Measurements from ENCODE around the gene MPL.
"Not testable (repeated sequence)": the region's sequence is repeated elsewhere in the genome, so short reads cannot be mapped to it uniquely, and the experiment has no call there.

MPL gene

DNA sequence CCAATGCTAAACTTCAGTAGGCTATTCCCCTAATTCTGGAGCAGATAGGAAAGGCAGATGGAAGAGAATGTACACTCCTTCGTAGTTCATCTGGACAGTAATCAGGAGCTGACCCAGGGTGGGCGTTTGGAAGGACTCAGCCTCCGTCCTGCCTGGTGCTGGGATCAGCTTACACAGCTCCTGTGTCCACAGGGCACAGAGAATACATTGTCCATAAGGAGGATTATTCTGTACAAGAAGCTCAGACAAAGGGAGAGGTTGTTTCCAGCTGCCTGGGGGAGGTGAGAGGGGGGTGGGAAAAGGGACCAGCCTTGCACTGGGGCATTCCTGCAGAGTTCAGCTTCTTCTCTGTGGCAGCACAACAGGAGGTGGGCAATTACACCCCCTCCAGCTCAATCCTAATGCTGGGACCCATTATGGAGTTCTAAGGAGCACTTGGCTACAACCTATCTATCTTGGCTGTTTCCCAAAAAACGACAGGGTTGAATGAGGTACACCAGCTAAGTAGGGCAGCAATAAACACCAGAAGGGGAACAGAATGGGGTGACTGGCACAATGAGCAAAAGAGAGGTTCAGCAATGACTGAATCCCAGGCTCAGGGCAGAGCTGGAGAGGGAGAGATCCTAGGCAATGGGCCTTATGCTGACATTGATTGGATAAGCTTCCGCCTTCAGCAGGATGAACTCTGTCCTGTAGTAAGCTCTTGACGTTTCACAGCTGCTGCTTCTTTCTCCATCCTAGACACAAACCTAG, 44.6 kb downstream of the MPL start:
- no peak for DNase-seq

DNA sequence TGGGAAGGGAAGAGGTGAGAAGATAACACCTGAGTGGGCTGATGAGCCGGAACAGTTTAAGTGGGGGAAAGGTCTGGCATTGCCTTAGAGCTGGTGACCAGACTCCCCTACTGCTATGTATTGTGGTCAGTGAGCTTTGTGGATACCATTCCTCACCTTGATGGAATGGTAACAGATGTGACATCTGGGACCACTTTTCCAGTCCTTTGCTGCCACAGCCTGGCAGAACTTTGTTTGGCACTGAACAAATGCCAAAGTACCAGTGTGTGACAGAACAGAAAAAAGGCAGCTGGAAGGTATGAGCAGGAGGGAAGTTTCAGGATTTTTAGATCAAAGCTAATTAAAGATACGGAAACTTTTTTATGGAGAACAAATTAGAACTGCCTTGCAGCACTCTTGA, 45.8 kb downstream of the MPL start:
- no peak for DNase-seq

DNA sequence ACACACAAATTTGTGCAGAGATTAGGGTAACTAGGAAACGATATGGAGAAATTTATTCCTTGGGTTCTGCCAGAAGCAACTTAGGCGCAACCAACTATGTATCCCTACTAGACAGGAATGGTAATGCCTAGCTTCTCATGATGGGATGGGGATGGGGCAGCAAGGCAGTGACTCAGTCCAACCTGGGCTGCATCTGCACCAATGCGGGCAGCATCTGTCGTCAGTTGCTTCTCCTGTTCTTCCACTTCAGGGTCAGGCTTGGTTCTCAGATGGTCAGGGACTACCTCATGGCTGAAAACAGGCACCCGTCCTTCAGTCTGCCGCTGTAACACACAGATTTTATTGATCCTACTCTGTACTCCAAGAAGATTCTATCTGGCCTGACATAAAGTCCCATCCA, 49.1 kb downstream of the MPL start:
- no peak for DNase-seq

DNA sequence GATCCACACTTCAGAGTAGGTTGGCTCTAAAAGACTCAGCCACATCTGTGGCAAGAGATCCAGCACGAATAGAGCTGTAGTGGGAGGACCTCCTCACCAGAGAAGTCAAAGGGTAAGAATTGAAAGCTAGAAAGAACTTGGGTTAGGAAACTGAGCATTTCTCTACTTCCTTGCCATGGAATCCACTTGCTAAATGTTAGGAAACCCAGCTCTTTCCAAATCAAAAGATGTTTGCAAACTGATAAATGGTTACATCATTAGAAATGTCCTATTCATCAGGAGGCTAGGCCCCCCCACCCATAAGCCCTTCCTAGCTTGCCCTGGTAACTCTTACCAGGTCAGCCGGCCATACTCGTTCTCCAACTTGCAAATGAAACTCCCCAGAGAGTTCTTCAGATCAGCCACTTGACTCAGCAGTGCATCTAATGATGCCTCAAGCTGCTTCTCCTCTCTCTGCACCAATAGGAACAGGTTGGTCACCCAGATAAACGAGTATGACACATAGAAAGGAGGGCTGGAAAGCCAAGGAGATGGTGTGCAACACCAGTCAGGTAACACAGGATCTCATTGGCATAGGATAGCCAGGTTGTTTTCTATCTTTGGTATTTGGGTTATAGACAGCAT, 50.5 kb downstream of the MPL start:
- no peak for DNase-seq

GRCh38 chr1:43388613-43389012, 51.0 kb downstream of the MPL start:
- no peak for DNase-seq

- peak; percentile 95 for DNase-seq
These were observed 52.0 kb downstream of the MPL start, which contains the start of the genes MED8 and SZT2 for GRCh38 chr1:43389326-43390313. MED8 (minus strand) TSS chr1:43389800; CDS start chr1:43389764, 36 bp downstream. SZT2 (plus strand) TSS chr1:43389899; CDS start chr1:43389969, 70 bp downstream.

DNA sequence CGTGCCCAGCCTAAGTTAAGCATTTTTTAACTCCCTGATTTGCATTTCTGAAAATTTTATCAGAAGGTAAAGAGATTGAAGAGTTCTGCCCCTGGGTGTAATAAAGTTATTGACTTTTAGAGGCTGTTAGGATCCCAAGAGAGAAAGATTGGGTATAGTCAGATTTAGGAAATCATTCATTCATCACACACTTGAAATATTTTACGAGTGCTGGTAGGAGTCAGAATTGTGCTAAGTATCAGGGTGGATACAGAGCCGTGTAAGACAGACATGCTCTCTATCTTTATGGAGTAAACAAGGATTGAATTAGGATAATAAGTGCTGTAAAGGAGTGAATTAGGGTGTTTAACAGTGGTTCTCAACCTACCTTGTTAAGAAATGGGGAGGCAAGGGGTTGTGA, 55.1 kb downstream of the MPL start:
- no peak for DNase-seq

- no peak for DNase-seq
These were observed 57.9 kb downstream of the MPL start for GRCh38 chr1:43395523-43395922.

DNA sequence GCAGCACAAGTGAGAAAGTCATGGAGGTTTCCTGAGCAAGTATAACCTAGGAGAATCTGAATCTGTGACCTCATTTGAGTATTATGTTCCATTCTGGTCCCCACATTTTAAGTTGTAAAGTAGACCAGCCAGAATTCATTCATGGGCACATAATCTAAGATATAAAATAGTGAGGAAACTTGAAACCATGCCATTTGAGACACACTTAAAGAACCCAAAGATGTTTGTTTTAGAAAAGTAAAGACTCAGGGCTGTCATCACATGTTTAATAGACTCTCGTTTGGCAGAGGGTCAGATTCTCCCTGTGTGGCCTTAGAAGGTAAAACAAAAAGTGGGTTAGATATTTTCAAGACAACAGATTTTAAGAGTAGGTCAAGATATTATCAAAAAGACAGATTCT, 58.4 kb downstream of the MPL start:
- no peak for DNase-seq

- DNase-seq: no peak
These were observed 60.6 kb downstream of the MPL start for GRCh38 chr1:43398227-43398626.

DNA sequence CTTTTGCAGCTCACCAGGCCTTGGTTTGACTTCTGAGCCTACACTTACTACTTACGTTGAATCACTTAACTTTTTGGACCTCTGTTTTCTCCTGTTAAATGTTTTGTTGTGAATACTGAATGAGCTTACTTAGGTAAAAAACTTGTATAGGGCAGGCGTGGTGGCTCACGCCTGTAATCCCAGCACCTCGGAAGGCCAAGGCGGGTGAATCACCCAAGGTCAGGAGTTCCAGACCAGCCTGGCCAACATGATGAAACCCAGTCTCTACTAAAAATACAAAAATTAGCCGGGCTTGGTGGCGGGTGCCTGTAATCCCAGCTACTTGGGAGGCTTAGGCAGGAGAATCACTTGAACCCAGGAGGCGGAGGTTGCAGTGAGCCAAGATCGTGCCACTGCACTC, 62.8 kb downstream of the MPL start:
- DNase-seq: not testable (repeated sequence)

DNA sequence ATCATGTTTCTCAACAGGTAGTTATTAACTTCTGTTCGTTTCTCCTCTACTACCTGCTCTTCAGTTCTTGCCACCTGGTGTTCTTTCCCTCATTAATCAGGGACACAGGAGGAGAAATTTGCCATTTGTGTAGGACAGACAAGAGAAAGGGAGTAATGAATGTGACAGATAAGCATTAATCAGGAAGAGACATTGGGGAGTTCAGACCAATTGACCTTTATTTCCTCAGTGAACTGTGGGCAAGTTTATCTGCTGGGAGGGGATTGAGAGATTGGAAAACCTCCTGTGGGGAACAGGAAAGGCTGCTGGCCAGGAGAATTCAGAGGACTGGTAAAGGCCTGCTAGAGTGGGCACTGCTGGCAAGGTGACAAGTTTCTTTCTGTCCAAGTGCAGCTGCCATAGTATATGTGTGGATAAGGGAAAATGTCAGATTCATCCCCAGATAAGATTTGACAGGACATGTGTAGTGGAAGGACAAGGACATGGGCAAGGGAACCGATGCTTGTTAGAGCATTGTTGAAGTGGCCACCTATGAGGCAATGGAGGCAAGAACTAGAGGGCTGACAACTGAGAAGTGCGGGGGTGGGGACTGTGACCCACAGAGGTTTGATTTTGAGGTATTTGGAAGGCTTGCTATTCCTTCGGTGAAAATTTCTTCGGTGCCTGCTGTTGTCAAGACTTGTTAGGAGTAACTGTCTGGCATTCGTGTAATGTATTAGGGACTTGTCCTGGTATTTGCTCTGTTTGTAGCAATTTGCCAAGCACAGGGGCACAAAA, 64.7 kb downstream of the MPL start:
- no peak for DNase-seq

Data from stimulated activated CD4-positive, alpha-beta T cell treated with anti-CD3 and anti-CD28 coated beads, Interleukin-4, amount 100 ng/mL, for 24 hours (primary cell).